Putamen (tissue), 1 donor: ENCODE data around the gene SLC50A1.
"Not testable (repeated sequence)": the region's sequence is repeated elsewhere in the genome, so short reads cannot be mapped to it uniquely, and the experiment has no call there.

Source experiments
- DNase-seq: peaks from one replicate; pipeline ENCODE4 v3.0.0-alpha.2; 2016; ENCODE audit warnings: low spot score

The SLC50A1 gene

GRCh38 chr1:155116113-155116764 lies 19.4 kb upstream of the SLC50A1 start:
- no peak for DNase-seq

GRCh38 chr1:155117610-155118009 lies 18.0 kb upstream of the SLC50A1 start:
- DNase-seq, result no peak

- DNase-seq, result not testable (repeated sequence)
Observed at GRCh38 chr1:155118090-155118489, 17.6 kb upstream of the SLC50A1 start.

- DNase-seq, result no peak
Observed at GRCh38 chr1:155120253-155120652, 15.4 kb upstream of the SLC50A1 start.

GRCh38 chr1:155121249-155121648 lies 14.4 kb upstream of the SLC50A1 start:
- DNase-seq, result no peak

- DNase-seq, result no peak
Observed at GRCh38 chr1:155122308-155122707, 13.3 kb upstream of the SLC50A1 start.

- no peak for DNase-seq
Observed at GRCh38 chr1:155123801-155124200, 11.9 kb upstream of the SLC50A1 start.

- no peak for DNase-seq
Observed at GRCh38 chr1:155124503-155125463, 10.9 kb upstream of the SLC50A1 start.

- DNase-seq, result no peak
Observed at GRCh38 chr1:155125511-155125945, 10.1 kb upstream of the SLC50A1 start.

- peak; percentile 89 for DNase-seq
Observed at GRCh38 chr1:155125946-155126555, 9.6 kb upstream of the SLC50A1 start.

GRCh38 chr1:155126556-155127104 lies 9.0 kb upstream of the SLC50A1 start:
- DNase-seq, result peak; percentile 81

GRCh38 chr1:155127105-155127966 lies 8.3 kb upstream of the SLC50A1 start, which contains the start of gene EFNA1:
Gene EFNA1, plus strand, starts transcription at chr1:155127876. Its CDS starts 102 bp downstream, at chr1:155127978.
- peak; percentile 97 for DNase-seq

- DNase-seq, result no peak
Observed at GRCh38 chr1:155127967-155128754, 7.5 kb upstream of the SLC50A1 start.

GRCh38 chr1:155128755-155129473 lies 6.7 kb upstream of the SLC50A1 start:
- peak; percentile 69 for DNase-seq

GRCh38 chr1:155130272-155131006 lies 5.2 kb upstream of the SLC50A1 start:
- DNase-seq, result no peak

- DNase-seq, result no peak
Observed at GRCh38 chr1:155131285-155131684, 4.4 kb upstream of the SLC50A1 start.

GRCh38 chr1:155131856-155132255 lies 3.8 kb upstream of the SLC50A1 start:
- DNase-seq, result no peak

- no peak for DNase-seq
Observed at GRCh38 chr1:155133799-155134281, 1.8 kb upstream of the SLC50A1 start.

GRCh38 chr1:155134322-155134721 lies 1.3 kb upstream of the SLC50A1 start:
- no peak for DNase-seq
